ENCODE data around the gene FAF1. TPM values are rescaled to one million over a fixed set of nuclear protein-coding genes. Genes with fewer than 3 reads are reported as not detected.

Gene FAF1
- total and polyA plus RNA-seq, 2 donors (not counting 3 experiments of a cell fraction or from before 2014, with no cell fraction given): 9.0 to 57.6 TPM

DNA sequence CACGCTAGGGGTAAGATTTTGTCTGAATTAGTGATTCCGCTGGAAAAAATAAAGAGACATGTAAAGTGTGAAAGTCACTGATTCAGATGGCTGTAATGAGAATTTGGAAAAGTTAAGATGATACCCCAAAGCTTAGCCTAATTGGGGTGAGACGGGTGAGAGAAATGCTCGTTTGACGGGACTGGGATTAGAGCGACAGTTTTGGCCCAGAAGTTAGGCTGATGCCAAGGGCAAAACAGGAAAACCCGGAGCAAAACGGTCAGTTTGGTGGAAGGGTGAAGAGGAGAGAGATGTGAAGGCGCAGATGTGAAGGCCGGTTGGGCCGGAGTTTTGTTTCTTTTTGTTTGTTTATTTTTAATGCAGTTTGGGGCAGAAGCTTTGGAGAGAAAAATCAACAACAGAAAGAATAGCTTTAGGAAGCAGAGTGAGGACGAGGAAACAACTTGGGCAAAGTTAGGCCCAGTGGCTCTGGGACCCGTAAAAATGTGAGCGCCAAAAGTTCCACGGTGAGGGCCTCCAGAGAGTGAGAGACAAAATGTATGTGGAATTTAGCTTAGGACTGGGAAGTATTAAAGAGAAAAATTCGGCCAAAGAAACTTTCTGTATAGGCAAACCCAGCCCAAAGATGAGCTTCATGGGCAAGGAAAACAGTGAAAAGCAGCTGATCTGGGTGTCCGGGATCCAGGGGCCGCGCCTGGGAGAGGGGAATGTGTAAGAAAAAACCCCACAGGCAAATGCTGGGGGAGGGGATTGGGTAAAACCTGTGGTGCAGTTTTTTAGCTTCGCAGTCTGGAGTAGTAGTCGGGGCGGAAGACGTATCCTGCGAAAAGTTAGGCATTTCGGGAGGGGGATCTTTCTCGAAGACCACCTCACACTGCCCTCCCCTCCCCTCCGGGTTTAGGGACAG is 538.0 kb downstream of the FAF1 start:
- H2AFZ ChIP-seq (ENCODE audit: low read depth, low read length): no peak overlapping the region
- no peaks in the 10 kb centered on the region for H3K36me3 ChIP-seq (ENCODE audit: control insufficient read depth in 2 of 2, extremely low read depth in 1 of 2, insufficient read depth in 2 of 2, low read length in 2 of 2)
- no TSS peak for BruUV-seq (replicated peaks)
- no peak overlapping the region for H3K4me2 ChIP-seq (ENCODE audit: insufficient read depth, low read length)
- CTCF ChIA-PET: interaction anchor here (0.9 to 1.5 kb wide), 3 partner anchors 8 to 182 kb away, joined by 4 to 5 read pairs (median 4); no protein-coding TSS in a partner anchor
- no peak overlapping the region for H3K9ac ChIP-seq (replicated peaks; ENCODE audit: extremely low read depth, insufficient read depth, low read length)
- intact Hi-C loops (cut with micrococcal nuclease) (no loop called here), dilution Hi-C loops (cut with MboI; ENCODE audit: extremely low pct_ligation_motif_present, low sequenced_read_pairs) (no loop called here)
- H4K20me1 ChIP-seq (replicated peaks; ENCODE audit: control insufficient read depth, extremely low read depth, insufficient read depth, low read length): no peaks in the 10 kb centered on the region
- POLR2A ChIA-PET: no interaction called here
- H3K79me2 ChIP-seq (ENCODE audit: control insufficient read depth, insufficient read depth, low read length): no peaks in the 10 kb centered on the region
- TF ChIP-seq EZH2 (IDR thresholded peaks at IDR 0.05; ENCODE audit: borderline replicate concordance, low read depth, low read length, severe bottlenecking) (no peak), CTCF (IDR thresholded peaks at IDR 0.05; ENCODE audit: extremely low read depth in 1 of 2, insufficient read depth in 1 of 2, low read depth in 1 of 2, low read length in 2 of 2) (no peak), POLR2AphosphoS5 (IDR thresholded peaks at IDR 0.05; ENCODE audit: insufficient read depth, low read depth, low read length) (no peak), FOS (IDR thresholded peaks at IDR 0.05; ENCODE audit: borderline replicate concordance, insufficient read depth, low read length) (no peak), GATA2 (IDR thresholded peaks at IDR 0.05; ENCODE audit: insufficient read depth, insufficient read length, low read depth, low read length) (no peak), JUN (IDR thresholded peaks at IDR 0.05; ENCODE audit: borderline replicate concordance, insufficient read depth, insufficient read length, low read depth) (no peak), MYC (IDR thresholded peaks at IDR 0.05; ENCODE audit: low read depth, low read length) (no peak), POLR2A (IDR thresholded peaks at IDR 0.05; ENCODE audit: low read depth, low read length) (no peak)
- TF ChIP-seq, protein P1, sequence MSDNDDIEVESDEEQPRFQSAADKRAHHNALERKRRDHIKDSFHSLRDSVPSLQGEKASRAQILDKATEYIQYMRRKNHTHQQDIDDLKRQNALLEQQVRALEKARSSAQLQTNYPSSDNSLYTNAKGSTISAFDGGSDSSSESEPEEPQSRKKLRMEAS (IDR thresholded peaks at IDR 0.05; ENCODE audit: insufficient read depth, insufficient read length): no peak
- peaks cover 3% of the 10 kb centered on the region for H3K4me1 ChIP-seq (ENCODE audit: control insufficient read depth, extremely low read depth, insufficient read depth, low read length)
- H3K9me3 ChIP-seq (replicated peaks; ENCODE audit: control insufficient read depth, insufficient read depth, low read length): no peaks in the 10 kb centered on the region
- H3K4me3 ChIP-seq (replicated peaks in 1 of 3; ENCODE audit: insufficient read depth in 1 of 3, low read depth in 1 of 3, low read length in 3 of 3): no peak overlapping the region
- no peak overlapping the region for H3K27ac ChIP-seq (ENCODE audit: insufficient read depth, low read depth, low read length)
- no peaks in the 10 kb centered on the region for H3K9me1 ChIP-seq (replicated peaks; ENCODE audit: control insufficient read depth, extremely low read depth, insufficient read depth, low read length)
- FAIRE-seq: peak; percentile 4
- DNase-seq (ENCODE audit: low read depth, low spot score): no peak
- peaks cover 82 to 100% of the 10 kb centered on the region in 2 experiments for H3K27me3 ChIP-seq (ENCODE audit: control insufficient read depth in 2 of 2, insufficient read depth in 2 of 2, low read length in 2 of 2)
